ENCODE data around the gene DPP7.

DPP7 gene

GRCh38 chr9:137158625-137159024 lies 44.1 kb upstream of the DPP7 start:
- TF ChIP-seq, protein P1, sequence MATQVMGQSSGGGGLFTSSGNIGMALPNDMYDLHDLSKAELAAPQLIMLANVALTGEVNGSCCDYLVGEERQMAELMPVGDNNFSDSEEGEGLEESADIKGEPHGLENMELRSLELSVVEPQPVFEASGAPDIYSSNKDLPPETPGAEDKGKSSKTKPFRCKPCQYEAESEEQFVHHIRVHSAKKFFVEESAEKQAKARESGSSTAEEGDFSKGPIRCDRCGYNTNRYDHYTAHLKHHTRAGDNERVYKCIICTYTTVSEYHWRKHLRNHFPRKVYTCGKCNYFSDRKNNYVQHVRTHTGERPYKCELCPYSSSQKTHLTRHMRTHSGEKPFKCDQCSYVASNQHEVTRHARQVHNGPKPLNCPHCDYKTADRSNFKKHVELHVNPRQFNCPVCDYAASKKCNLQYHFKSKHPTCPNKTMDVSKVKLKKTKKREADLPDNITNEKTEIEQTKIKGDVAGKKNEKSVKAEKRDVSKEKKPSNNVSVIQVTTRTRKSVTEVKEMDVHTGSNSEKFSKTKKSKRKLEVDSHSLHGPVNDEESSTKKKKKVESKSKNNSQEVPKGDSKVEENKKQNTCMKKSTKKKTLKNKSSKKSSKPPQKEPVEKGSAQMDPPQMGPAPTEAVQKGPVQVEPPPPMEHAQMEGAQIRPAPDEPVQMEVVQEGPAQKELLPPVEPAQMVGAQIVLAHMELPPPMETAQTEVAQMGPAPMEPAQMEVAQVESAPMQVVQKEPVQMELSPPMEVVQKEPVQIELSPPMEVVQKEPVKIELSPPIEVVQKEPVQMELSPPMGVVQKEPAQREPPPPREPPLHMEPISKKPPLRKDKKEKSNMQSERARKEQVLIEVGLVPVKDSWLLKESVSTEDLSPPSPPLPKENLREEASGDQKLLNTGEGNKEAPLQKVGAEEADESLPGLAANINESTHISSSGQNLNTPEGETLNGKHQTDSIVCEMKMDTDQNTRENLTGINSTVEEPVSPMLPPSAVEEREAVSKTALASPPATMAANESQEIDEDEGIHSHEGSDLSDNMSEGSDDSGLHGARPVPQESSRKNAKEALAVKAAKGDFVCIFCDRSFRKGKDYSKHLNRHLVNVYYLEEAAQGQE (IDR thresholded peaks at IDR 0.05; ENCODE audit: insufficient read depth in 1 of 2, low read depth in 2 of 2, low read length in 2 of 2) = no peak
- TF ChIP-seq FOXP2 (optimal IDR thresholded peaks at IDR 0.05; ENCODE audit: borderline replicate concordance, extremely low read depth, extremely low read length, insufficient read depth) (no peak), TAF1 (IDR thresholded peaks at IDR 0.05; ENCODE audit: borderline replicate concordance, insufficient read depth, low read length) (no peak), SIN3A (IDR thresholded peaks at IDR 0.05; ENCODE audit: borderline replicate concordance, insufficient read depth, low read length) (no peak), POLR2AphosphoS5 (IDR thresholded peaks at IDR 0.05; ENCODE audit: low read depth, low read length) (no peak)

- TF ChIP-seq, protein P1 (IDR thresholded peaks at IDR 0.05; ENCODE audit: insufficient read depth in 1 of 2, low read depth in 2 of 2, low read length in 2 of 2) = no peak
- TF ChIP-seq FOXP2 (optimal IDR thresholded peaks at IDR 0.05; ENCODE audit: borderline replicate concordance, extremely low read depth, extremely low read length, insufficient read depth) (no peak), POLR2AphosphoS5 (IDR thresholded peaks at IDR 0.05; ENCODE audit: low read depth, low read length) (no peak), TAF1 (IDR thresholded peaks at IDR 0.05; ENCODE audit: borderline replicate concordance, insufficient read depth, low read length) (no peak), SIN3A (IDR thresholded peaks at IDR 0.05; ENCODE audit: borderline replicate concordance, insufficient read depth, low read length) (no peak)
These were observed 43.3 kb upstream of the DPP7 start for GRCh38 chr9:137157618-137158415.

DNA sequence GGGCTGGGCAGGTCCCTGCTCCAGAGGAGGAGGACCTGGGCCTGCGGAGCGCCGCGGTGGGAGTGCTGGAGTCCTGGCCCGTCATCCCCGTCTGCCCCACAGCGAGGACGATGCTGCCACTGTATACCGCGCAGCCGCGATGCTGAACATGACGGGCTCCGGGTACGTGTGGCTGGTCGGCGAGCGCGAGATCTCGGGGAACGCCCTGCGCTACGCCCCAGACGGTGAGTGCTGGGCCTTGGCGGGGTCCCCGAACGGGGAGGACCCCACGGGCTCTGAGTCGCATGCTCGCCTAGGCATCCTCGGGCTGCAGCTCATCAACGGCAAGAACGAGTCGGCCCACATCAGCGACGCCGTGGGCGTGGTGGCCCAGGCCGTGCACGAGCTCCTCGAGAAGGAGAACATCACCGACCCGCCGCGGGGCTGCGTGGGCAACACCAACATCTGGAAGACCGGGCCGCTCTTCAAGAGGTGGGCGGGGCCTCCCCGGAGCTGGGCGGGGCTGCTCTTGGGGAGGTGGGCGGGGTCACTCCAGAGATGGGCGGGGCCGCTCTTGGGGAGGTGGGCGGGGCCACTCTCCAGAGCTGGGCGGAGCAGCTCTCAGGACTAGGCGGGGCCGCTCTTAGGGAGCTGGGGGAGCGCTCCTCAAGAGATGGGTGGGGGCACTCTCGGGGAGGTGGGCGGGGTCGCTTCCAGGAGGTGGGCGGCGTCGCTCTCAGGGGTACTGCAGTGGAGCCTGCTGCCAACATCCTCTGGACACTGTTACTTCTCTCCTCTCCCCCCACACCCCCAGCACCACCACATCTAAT lies 42.2 kb upstream of the DPP7 start:
- TF ChIP-seq FOXP2 (optimal IDR thresholded peaks at IDR 0.05; ENCODE audit: borderline replicate concordance, extremely low read depth, extremely low read length, insufficient read depth) (no peak), TAF1 (IDR thresholded peaks at IDR 0.05; ENCODE audit: borderline replicate concordance, insufficient read depth, low read length) (no peak), SIN3A (IDR thresholded peaks at IDR 0.05; ENCODE audit: borderline replicate concordance, insufficient read depth, low read length) (no peak), POLR2AphosphoS5 (IDR thresholded peaks at IDR 0.05; ENCODE audit: low read depth, low read length) (no peak)
- TF ChIP-seq, protein P1 (IDR thresholded peaks at IDR 0.05; ENCODE audit: insufficient read depth in 1 of 2, low read depth in 2 of 2, low read length in 2 of 2) = no peak

DNA sequence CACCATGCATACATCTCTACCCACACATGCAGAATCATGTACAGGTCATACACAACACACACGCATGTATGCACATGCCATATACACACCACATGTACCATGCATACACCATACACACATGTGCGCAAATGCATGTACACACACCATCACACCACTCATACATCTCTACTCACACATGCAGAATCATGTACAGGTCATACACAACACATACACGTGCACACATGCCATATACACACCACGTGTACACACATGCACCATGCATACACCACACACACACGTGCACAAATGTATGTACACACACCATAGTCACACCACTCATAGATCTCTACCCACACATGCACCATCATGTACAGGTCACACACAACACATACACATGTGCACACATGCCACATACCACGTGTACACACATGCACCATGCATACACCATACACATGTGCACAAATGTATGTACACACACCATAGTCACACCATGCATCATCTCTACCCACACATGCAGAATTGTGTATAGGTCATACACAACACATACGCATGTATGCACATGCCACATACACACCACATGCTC lies 38.4 kb upstream of the DPP7 start:
- no peak for TF ChIP-seq TAF1 (IDR thresholded peaks at IDR 0.05; ENCODE audit: borderline replicate concordance, insufficient read depth, low read length)
- no peak for TF ChIP-seq SIN3A (IDR thresholded peaks at IDR 0.05; ENCODE audit: borderline replicate concordance, insufficient read depth, low read length)

- no peak for TF ChIP-seq TAF1 (IDR thresholded peaks at IDR 0.05; ENCODE audit: borderline replicate concordance, insufficient read depth, low read length)
- TF ChIP-seq, protein P1 (IDR thresholded peaks at IDR 0.05; ENCODE audit: insufficient read depth in 1 of 2, low read depth in 2 of 2, low read length in 2 of 2) = no peak
- TF ChIP-seq POLR2AphosphoS5 (IDR thresholded peaks at IDR 0.05; ENCODE audit: low read depth, low read length) = no peak
- TF ChIP-seq SIN3A (IDR thresholded peaks at IDR 0.05; ENCODE audit: borderline replicate concordance, insufficient read depth, low read length) = no peak
- TF ChIP-seq FOXP2 (optimal IDR thresholded peaks at IDR 0.05; ENCODE audit: borderline replicate concordance, extremely low read depth, extremely low read length, insufficient read depth) = no peak
These were observed 36.3 kb upstream of the DPP7 start for GRCh38 chr9:137150617-137151457.

Data from PFSK-1 (cell line).